Measurements from ENCODE around the gene GLCCI1.

GLCCI1 gene

GRCh38 chr7:8125680-8126444 is 157.3 kb downstream of the GLCCI1 start:
- no peak for DNase-seq (ENCODE audit: low read depth)
- TF ChIP-seq, protein P1, sequence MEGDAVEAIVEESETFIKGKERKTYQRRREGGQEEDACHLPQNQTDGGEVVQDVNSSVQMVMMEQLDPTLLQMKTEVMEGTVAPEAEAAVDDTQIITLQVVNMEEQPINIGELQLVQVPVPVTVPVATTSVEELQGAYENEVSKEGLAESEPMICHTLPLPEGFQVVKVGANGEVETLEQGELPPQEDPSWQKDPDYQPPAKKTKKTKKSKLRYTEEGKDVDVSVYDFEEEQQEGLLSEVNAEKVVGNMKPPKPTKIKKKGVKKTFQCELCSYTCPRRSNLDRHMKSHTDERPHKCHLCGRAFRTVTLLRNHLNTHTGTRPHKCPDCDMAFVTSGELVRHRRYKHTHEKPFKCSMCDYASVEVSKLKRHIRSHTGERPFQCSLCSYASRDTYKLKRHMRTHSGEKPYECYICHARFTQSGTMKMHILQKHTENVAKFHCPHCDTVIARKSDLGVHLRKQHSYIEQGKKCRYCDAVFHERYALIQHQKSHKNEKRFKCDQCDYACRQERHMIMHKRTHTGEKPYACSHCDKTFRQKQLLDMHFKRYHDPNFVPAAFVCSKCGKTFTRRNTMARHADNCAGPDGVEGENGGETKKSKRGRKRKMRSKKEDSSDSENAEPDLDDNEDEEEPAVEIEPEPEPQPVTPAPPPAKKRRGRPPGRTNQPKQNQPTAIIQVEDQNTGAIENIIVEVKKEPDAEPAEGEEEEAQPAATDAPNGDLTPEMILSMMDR (IDR thresholded peaks at IDR 0.05; ENCODE audit: control insufficient read depth, extremely low read depth, insufficient read depth): no peak
- no peak overlapping the region for H3K4me3 ChIP-seq (ENCODE audit: low read depth, low read length)

DNA sequence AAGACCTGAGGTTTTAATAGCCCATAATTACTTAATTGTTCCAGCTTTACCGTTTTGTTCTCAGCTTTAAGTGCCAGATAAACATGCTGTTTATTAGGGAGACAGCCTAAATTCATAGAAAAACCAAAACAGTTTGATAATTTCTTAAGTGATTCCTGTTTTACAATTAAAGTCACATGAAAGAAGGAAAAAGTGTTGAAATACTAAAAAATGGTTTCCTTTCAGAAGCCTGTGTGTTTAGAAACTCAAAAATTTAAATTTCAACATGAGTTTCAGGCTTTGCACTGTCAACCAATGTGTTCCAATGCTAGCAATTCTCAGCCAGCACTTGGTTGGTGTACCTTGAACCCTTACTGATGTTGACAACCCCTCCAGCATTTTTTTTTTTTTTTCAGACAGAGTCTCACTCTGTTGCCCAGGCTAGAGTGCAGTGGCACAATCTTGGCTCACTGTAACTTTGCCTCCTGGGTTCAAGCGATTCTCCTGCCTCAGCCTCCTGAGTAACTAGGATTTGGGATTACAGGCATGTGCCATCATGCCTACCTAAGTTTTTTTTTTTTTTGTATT is 158.1 kb downstream of the GLCCI1 start:
- DNase-seq (ENCODE audit: low read depth): no peak
- no peak overlapping the region for H3K4me3 ChIP-seq (ENCODE audit: low read depth, low read length)
- TF ChIP-seq, protein P1 (IDR thresholded peaks at IDR 0.05; ENCODE audit: control insufficient read depth, extremely low read depth, insufficient read depth): no peak

- no peak for DNase-seq (ENCODE audit: low read depth)
- no peak overlapping the region for H3K4me3 ChIP-seq (ENCODE audit: low read depth, low read length)
- TF ChIP-seq, protein P1 (IDR thresholded peaks at IDR 0.05; ENCODE audit: control insufficient read depth, extremely low read depth, insufficient read depth): no peak
Observed at GRCh38 chr7:8128449-8129317, 160.1 kb downstream of the GLCCI1 start.

DNA sequence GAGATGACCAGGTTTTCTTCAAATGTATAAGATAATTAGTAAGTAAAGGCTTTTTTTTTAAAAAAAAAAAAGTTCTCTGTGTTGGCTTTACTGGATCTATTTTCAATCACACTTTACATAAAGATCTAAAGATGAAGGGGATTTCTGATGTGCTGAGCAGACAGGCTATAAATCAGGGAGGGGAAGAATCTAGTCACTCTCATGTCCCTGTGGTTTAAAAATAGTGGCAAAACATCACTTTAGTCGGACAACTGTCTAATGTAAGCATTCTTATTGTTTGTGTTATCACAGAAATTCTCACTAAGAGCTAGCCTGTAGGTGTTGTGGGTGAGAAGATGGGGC is 160.7 kb downstream of the GLCCI1 start:
- TF ChIP-seq, protein P1 (IDR thresholded peaks at IDR 0.05; ENCODE audit: control insufficient read depth, extremely low read depth, insufficient read depth): no peak
- H3K4me3 ChIP-seq (ENCODE audit: low read depth, low read length): no peak overlapping the region
- no peak for DNase-seq (ENCODE audit: low read depth)

- no peak overlapping the region for H3K4me3 ChIP-seq (ENCODE audit: low read depth, low read length)
- TF ChIP-seq, protein P1 (IDR thresholded peaks at IDR 0.05; ENCODE audit: control insufficient read depth, extremely low read depth, insufficient read depth): no peak
- no peak for DNase-seq (ENCODE audit: low read depth)
Observed at GRCh38 chr7:8130663-8131062, 162.1 kb downstream of the GLCCI1 start.

- TF ChIP-seq, protein P1 (IDR thresholded peaks at IDR 0.05; ENCODE audit: control insufficient read depth, extremely low read depth, insufficient read depth): no peak
- H3K4me3 ChIP-seq (ENCODE audit: low read depth, low read length): no peak overlapping the region
- no peak for DNase-seq (ENCODE audit: low read depth)
Observed at GRCh38 chr7:8131694-8132605, 163.4 kb downstream of the GLCCI1 start.
